ENCODE measurements around the gene FGFBP1. TPM values are rescaled to one million over a fixed set of nuclear protein-coding genes. Genes with fewer than 3 reads are reported as not detected.

Gene FGFBP1
- total RNA-seq, 3 donors from 2014 or later (not counting 1 experiment from before 2014, with no cell fraction given), result not detected

- no peaks in the 10 kb centered on the region for H3K9me3 ChIP-seq (ENCODE audit: control insufficient read depth, insufficient read depth, low read length)
- H3K27me3 ChIP-seq (ENCODE audit: control insufficient read depth, insufficient read depth, low read length), result no peaks in the 10 kb centered on the region
- 55% methylated on average over 24 of the region's 25 CpGs for WGBS (ENCODE audit: insufficient coverage)
- peak in 1 of 3 donors; percentile 38 for ATAC-seq
- Mint-ChIP-seq H3K4me3 (no peak overlapping the region), H3K36me3 (no peaks in the 10 kb centered on the region), H3K4me1 (peaks cover 18 to 38% of the 10 kb centered on the region in 2 donors), H3K27ac (no peak overlapping the region), H3K27me3 (ENCODE audit: low read depth in 2 of 2) (peaks cover 0 to 12% of the 10 kb centered on the region in 2 donors), H3K9me3 (no peaks in the 10 kb centered on the region)
- no peak overlapping the region for H3K27ac ChIP-seq (ENCODE audit: low read length)
- no peak for TF ChIP-seq CTCF (IDR thresholded peaks at IDR 0.05)
- H3K4me1 ChIP-seq (ENCODE audit: control insufficient read depth, insufficient read depth, low read length), result peaks cover 15% of the 10 kb centered on the region
- no peaks in the 10 kb centered on the region for H3K36me3 ChIP-seq (ENCODE audit: control insufficient read depth, insufficient read depth, low read length)
- H3K4me3 ChIP-seq (ENCODE audit: low read length), result no peak overlapping the region
- no peak for DNase-seq
- intact Hi-C loops (cut with micrococcal nuclease), result no loop called here
Measured at GRCh38 chr4:15906020-15906443, 32.5 kb downstream of the FGFBP1 start.

- Histone ChIP-seq H3K4me3 (ENCODE audit: low read length) (no peak overlapping the region), H3K9me3 (ENCODE audit: control insufficient read depth, insufficient read depth, low read length) (no peaks in the 10 kb centered on the region), H3K4me1 (ENCODE audit: control insufficient read depth, insufficient read depth, low read length) (peaks cover 15% of the 10 kb centered on the region), H3K27me3 (ENCODE audit: control insufficient read depth, insufficient read depth, low read length) (no peaks in the 10 kb centered on the region), H3K36me3 (ENCODE audit: control insufficient read depth, insufficient read depth, low read length) (no peaks in the 10 kb centered on the region), H3K27ac (ENCODE audit: low read length) (no peak overlapping the region)
- H3K27me3 Mint-ChIP-seq (ENCODE audit: low read depth in 2 of 2), result peaks cover 19 to 27% of the 10 kb centered on the region in 2 donors
- no peaks in the 10 kb centered on the region for H3K36me3 Mint-ChIP-seq
- TF ChIP-seq CTCF (IDR thresholded peaks at IDR 0.05), result no peak
- H3K27ac Mint-ChIP-seq, result no peak overlapping the region
- ATAC-seq (peak in 1 of 3 donors; percentile 55), DNase-seq (no peak)
- H3K9me3 Mint-ChIP-seq, result no peaks in the 10 kb centered on the region
- no peak overlapping the region for H3K4me3 Mint-ChIP-seq
- intact Hi-C loops (cut with micrococcal nuclease), result no loop called here
- H3K4me1 Mint-ChIP-seq, result peaks cover 18 to 29% of the 10 kb centered on the region in 2 donors
- 63% methylated on average over 2 of the region's 2 CpGs for WGBS (ENCODE audit: insufficient coverage)
Measured at GRCh38 chr4:15902746-15903145, 35.8 kb downstream of the FGFBP1 start.

GRCh38 chr4:15901998-15902397, 36.5 kb downstream of the FGFBP1 start:
- no peaks in the 10 kb centered on the region for H3K9me3 Mint-ChIP-seq
- no peak overlapping the region for H3K4me3 Mint-ChIP-seq
- 25% methylated on average over 2 of the region's 2 CpGs for WGBS (ENCODE audit: insufficient coverage)
- peaks cover 19 to 27% of the 10 kb centered on the region in 2 donors for H3K27me3 Mint-ChIP-seq (ENCODE audit: low read depth in 2 of 2)
- ATAC-seq, result peak in 1 of 3 donors; percentile 33
- Histone ChIP-seq H3K36me3 (ENCODE audit: control insufficient read depth, insufficient read depth, low read length) (no peaks in the 10 kb centered on the region), H3K4me1 (ENCODE audit: control insufficient read depth, insufficient read depth, low read length) (peaks cover 15% of the 10 kb centered on the region), H3K4me3 (ENCODE audit: low read length) (no peak overlapping the region), H3K9me3 (ENCODE audit: control insufficient read depth, insufficient read depth, low read length) (no peaks in the 10 kb centered on the region), H3K27ac (ENCODE audit: low read length) (no peak overlapping the region), H3K27me3 (ENCODE audit: control insufficient read depth, insufficient read depth, low read length) (no peaks in the 10 kb centered on the region)
- H3K27ac Mint-ChIP-seq, result no peak overlapping the region
- peaks cover 18 to 29% of the 10 kb centered on the region in 2 donors for H3K4me1 Mint-ChIP-seq
- H3K36me3 Mint-ChIP-seq, result no peaks in the 10 kb centered on the region
- DNase-seq, result no peak
- TF ChIP-seq CTCF (IDR thresholded peaks at IDR 0.05), result no peak
- intact Hi-C loops (cut with micrococcal nuclease), result no loop called here

GRCh38 chr4:15901007-15901406, 37.5 kb downstream of the FGFBP1 start:
- Histone ChIP-seq H3K4me1 (ENCODE audit: control insufficient read depth, insufficient read depth, low read length) (peaks cover 15% of the 10 kb centered on the region), H3K9me3 (ENCODE audit: control insufficient read depth, insufficient read depth, low read length) (no peaks in the 10 kb centered on the region), H3K4me3 (ENCODE audit: low read length) (no peak overlapping the region), H3K27ac (ENCODE audit: low read length) (no peak overlapping the region), H3K36me3 (ENCODE audit: control insufficient read depth, insufficient read depth, low read length) (no peaks in the 10 kb centered on the region), H3K27me3 (ENCODE audit: control insufficient read depth, insufficient read depth, low read length) (no peaks in the 10 kb centered on the region)
- Mint-ChIP-seq H3K4me1 (peaks cover 18 to 29% of the 10 kb centered on the region in 2 donors), H3K27ac (no peak overlapping the region), H3K4me3 (no peak overlapping the region), H3K9me3 (no peaks in the 10 kb centered on the region), H3K36me3 (no peaks in the 10 kb centered on the region), H3K27me3 (ENCODE audit: low read depth in 2 of 2) (peaks cover 19 to 29% of the 10 kb centered on the region in 2 donors)
- DNase-seq, result no peak
- TF ChIP-seq CTCF (IDR thresholded peaks at IDR 0.05), result no peak
- no peak for ATAC-seq
- intact Hi-C loops (cut with micrococcal nuclease), result no loop called here
- WGBS (ENCODE audit: insufficient coverage), result 91% methylated on average over 3 of the region's 3 CpGs

All from natural killer cell (primary cell).